HG03354 (cell line): Measurements from ENCODE around the gene FAM20C.
"Not testable (repeated sequence)": the region's sequence is repeated elsewhere in the genome, so short reads cannot be mapped to it uniquely, and the experiment has no call there.

Source experiments
- ATAC-seq: cut with Tn5 transposase; IDR thresholded peaks from one replicate; pipeline ENCODE4 v1.9.1; 2021; ENCODE audit warnings: mild to moderate bottlenecking; ENCODE audit not compliant: unreplicated experiment, poor library complexity, severe bottlenecking

Gene FAM20C

DNA sequence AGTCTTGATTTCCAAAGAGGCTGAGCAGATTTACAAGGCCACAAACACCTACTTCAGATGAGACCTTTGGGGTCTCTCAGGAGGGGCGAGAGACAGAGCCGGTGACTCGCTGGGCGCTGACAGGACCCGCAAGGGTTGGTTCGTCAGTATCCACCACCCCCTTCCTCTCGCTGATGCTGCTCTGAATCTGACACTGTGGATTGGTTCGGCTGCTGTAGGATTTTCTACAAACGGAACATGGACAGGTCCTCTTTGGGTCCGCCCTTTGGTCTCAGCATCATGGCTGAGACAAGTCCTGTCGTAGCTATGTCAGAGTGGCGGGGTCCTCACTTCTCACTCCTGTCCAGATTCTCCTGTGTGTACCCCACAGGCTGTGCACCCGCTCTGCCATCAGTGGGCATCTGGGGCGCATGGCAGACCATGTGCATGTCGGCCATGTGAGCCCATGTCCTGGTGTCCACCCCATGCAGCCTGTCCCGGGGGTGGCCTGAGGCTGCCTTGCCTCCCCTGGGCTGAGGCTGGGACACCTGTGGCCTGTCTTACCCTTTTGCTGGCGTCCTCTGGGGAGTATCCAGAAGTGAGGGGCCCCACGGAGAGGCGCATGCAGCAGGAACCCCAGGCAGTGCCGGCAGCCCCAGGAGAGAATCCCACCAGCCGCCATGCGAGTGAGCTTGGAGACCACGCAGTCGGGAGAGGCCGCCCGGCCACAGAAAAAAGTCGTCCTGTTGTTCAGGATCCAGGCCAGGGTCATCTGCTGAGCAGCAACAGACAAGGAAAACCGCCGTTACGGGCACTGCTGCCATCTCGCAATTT lies 21.6 kb upstream of the FAM20C start:
- ATAC-seq, result no peak

GRCh38 chr7:171364-171904 lies 20.9 kb upstream of the FAM20C start:
- no peak for ATAC-seq

GRCh38 chr7:171912-172515 lies 20.4 kb upstream of the FAM20C start:
- ATAC-seq, result no peak

DNA sequence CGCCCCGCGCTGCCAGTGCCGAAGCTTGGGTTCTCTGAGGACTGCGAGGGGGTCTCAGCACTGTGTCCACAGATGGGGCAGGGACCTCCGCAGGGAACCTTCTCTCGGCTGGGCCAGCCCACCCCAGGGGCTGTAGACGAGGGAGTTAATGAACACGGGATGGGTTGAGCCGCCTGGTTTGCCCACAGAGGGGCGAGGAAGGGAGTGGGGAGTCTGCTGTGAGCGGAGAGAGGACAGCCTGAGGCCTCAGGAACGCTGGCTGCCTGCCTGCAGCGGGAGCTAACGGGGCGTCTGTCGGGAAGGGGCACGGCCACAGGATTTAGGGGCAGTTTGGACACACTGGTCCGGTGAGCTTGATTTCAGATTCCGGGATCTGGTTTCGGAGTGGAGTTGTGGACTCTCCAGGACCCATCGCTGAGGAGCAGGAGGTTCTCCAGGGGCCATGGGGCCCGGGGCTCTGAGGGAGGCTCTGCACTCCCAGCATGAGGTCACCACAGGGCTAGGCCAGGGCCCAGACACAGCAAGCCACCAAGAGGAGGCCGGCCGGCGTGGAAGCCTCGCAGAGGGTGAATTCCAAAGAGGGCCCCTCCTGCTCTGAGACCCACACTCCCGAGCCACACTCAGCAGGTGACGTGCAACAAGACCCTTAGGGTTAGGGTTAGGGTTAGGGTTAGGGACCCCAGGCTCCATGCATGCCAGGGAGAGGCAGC lies 19.0 kb upstream of the FAM20C start:
- ATAC-seq, result no peak

DNA sequence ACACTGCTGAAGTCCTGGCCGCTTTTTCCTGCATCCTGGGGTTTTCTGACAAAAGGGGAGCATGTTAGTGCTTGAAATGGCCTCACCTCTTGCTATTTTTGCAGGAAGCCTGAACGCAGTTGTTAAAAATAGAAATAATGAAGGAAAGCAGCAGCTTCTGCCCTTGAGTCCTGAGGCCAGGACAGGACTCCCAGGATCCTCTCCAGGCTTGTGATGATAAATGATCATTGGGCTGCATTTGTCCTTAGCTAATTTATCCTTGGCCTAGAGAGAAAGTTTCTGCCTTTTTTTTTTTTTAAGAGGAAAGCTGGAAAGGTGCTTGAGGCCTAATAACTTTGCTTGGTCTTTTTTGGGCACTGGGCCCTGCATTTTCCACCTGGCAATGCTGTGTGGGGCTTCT lies 17.7 kb upstream of the FAM20C start:
- ATAC-seq, result no peak

GRCh38 chr7:175955-176354 lies 16.4 kb upstream of the FAM20C start:
- ATAC-seq, result no peak

- no peak for ATAC-seq
These were observed 16.0 kb upstream of the FAM20C start for GRCh38 chr7:176381-176780.

DNA sequence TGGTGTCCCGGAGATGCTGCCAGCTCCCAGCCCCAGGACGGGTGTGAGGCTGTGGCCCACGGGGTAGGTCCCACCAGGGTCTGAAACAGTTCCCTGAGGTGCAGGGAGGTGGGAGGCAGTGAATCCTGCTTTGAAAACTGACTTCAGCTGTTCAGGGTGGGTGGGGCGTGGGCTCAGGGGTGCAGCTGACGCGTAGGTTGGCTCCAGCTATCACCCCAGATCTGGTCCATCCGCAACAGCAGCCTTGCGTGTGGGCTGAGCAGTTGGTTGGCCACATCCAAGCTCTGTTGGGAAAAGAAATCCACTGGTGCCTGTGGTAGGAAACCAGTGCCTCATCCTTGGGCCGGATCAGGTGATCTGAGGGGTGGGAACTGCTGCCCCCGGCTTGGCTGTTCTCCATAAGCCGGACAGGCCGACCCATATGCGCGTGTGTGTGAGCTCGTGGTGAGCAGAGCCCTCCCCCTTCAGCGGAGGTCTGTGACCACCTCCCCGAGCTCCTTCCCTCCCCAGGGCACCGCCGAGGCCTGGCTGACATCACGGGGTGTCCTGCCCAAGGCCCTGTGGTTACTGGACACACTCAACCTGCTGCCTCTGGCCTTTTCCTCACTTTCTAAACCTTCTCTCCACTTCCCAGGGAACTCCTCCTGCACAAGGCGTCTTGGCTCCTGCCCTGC lies 15.4 kb upstream of the FAM20C start:
- ATAC-seq, result no peak

GRCh38 chr7:178444-178843 lies 13.9 kb upstream of the FAM20C start:
- no peak for ATAC-seq

DNA sequence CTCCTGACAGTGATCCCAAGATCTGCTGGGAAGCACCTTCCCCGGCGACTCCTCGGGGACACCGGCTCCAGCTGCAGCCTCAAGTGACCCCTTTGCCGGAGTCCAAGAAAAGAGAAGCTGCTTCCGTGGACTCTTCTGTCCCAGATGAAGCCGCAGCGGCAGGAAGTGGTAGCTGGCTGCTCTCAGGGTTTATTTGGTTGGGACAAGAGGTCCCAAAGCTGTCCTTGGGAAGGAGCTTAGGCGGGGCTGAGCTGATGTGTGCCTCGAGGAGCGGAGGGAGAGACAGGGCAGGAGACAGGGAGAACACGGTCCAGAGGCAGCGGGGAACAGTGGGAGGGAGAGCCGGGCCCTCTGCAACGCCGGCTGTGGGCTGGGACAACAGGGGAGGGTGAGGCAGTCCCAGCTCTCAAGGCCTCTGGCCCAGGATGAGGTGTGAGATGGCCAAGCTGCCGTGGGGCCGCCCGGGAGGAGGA lies 13.1 kb upstream of the FAM20C start:
- no peak for ATAC-seq

DNA sequence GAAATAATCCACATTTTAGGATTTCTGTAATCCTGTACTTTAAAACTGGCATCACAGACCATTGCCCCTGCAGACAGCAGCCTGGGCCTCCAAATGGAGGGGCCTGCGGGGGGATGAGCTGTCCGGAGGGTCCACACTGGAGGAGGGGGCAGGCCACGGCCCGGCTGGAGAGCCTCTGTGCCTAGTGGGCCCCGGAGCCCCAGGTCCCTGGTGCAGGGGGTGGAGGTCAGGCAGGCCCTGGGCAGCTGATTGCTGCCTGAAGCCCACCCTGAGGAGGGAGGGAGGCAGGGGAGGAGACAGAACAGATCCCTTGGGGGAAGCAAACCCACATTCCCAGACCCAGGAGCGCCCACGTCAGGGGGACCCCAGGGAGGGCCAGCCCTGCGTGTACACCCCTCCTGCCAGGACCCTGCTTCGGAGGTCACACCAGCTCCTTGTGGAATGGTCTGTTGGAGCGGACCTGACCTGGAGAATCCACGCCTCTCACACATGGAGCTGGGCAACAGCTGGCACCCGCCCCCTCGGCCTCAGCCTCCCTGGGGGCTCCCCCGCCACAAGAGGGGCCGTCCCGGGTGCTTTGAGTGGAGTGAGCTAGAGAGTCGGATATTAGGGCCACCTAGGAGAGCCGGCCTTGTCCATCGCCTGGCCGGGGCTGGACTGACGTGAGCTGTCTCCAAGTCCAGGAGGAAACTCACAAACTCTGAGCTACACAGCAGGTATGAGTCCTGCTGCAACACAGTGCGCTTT lies 12.2 kb upstream of the FAM20C start:
- no peak for ATAC-seq

GRCh38 chr7:181738-182137 lies 10.6 kb upstream of the FAM20C start:
- no peak for ATAC-seq

DNA sequence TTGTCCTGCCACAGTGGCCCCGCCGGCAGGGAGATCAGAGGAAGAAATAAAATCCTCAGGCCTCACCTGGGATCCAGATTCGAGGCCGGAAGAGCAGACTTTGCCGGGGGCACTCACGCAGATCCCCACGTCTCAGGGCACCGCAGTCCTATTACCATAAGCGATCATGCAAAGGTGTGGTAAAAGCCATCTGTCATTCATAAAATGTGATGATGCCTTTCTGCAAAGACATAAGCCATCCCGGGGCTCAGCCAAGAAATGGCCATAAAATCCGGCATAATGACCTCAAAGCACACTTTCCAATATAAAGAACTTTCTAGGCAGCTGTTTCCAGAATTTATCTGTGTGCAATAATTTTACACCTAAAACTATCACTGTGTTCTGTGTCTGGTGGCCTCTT lies 9.9 kb upstream of the FAM20C start:
- ATAC-seq, result not testable (repeated sequence)

DNA sequence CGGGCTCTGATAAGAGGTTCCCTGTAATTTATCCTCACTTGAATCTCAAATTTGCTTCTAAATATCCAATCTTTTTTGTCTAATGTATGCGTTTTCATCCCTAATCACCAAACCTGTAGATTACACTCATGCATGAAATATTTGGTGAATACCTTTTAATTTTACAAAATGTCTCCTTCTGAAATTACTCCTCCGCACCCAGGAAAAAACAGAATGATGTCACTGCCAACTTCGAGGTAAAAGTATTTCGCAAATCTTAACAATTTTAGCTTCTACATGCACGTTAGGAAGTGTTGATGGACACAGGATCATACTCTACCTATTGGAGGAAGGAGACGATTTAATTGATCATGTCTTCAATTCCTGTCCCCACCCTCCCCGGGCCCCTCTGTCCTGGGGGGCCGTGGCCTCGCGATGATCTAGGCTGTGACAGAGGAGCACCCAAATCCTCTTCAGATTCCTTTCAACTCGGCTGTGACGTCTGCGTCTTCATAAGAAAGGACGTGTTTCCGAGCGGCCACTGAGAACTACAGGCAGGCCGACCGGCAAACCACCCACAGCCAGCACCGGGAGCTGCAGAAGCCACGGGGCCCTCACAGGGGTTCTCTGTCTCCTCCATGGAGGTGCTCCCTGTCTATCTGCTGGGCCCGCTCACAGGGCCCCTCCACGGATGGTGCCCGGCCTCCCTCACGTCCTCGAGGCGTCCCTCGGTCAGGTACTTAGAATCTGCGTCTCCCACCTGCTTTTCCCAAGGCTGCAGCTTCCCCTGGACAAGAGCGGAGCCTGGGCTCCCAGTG lies 8.7 kb upstream of the FAM20C start:
- ATAC-seq, result no peak

DNA sequence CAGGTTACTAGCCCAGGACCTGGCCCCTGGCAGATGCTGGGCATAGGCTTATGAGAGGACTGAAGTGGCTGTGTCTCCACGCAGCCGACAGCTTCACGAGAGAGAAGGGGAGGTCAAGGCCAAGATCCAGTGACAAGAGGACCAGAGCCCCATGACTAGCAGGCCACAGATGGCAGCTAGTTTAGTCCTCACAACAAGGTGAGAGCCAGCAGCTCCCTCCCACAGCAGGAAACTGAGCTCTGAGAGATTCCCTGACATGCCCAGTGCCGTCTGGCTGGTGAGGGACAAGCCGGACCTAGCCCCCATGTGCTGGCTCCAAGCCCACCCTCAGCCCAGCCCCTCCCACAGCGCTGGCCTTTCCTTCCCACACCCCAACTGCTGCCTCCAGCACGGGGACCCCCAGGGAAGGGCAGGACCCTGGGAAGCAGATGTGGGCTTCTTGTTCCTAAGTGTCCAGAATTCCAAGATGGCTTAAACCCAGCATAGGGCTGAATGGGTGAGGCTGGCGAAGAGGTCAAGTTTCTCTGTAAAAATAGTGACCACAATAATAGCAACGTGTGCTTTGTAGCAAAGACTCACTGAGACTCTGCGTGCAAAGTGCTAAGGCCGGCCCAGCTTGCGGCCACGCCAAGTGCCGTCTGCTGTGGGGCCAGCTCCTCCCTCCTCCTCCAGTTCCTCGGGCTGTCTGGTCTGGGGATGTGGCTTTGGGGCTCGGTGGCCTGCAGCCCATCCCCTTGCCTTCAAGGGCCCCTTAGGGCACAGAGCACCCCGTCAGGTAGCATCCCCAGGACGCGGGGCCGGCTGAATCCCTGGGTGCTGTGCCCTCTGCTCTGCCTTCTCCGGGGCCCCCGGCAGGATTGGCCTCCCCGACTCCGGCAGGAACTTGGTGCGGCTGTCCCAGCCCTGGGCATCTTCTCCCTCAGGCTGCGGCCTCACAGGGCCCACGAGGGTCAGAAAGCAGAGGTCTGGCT lies 7.8 kb upstream of the FAM20C start:
- no peak for ATAC-seq

DNA sequence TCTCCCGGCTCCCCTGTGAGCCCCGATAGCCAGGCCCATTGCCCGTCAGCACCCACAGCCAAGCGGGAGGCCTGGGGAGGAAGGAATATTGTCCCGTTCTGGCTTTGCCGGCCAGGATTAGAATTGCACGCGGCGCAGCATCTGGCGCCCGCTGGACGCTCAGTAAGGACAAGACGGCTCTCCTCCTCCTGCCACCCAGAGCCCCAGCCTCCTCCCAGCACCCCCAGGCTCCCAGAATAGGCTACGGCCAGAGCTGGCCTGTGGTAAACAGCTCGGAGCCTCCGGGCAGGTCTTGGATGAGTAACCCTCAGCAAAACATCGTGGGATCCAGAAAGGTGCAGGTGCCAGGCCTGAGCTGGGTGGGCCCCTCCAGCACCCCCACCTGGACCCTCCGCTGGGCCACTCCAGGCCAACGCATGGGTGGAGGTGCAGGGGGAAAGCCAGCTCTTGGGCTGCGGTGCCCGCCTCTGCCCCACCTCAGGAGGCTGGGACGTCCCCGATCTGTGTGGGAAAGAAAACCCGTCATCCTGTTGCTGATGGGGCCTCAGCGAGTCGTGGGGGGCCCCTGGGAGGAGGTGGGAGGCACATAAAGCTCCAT lies 5.8 kb upstream of the FAM20C start:
- no peak for ATAC-seq
